ENCODE results near the gene RPL3. TPM values are rescaled to one million over a fixed set of nuclear protein-coding genes. Genes with fewer than 3 reads are reported as not detected.
A peak's percentile ranks its signal among the peaks of the same experiment; 100 is the strongest.

The RPL3 gene
- total and polyA plus RNA-seq, 2 donors from 2014 or later = 1,862 to 2,443 TPM

GRCh38 chr22:39292561-39293074 is 26.8 kb downstream of the RPL3 start:
- no peak for FAIRE-seq
- intact Hi-C loops (cut with DNase I) = no loop called here

DNA sequence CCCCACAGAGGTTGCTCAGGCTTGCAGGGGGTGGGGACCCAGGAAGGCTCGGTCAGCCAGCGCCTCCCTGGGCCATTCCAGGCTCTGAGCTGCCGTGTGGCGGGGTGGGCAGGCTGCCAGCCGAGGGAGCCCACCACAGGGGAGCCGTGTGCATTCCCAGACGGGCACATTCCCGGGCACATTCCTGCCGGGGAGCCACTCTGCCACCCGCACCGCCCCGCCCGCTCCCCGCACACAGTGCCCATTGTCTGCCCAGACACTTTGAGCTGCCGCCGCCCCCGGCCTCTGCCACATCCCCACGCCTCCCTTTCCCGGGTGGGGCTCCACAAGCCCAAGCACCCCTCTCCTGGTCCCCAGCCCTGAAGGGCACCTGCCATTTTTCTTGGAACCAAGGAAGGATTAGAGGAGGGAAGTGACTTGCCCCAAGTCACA is 27.4 kb downstream of the RPL3 start:
- DNase-seq (peak in 3 of 5 donors; percentile 56 to 89 (median 67)), FAIRE-seq (no peak)
- no peak overlapping the region for H3K4me3 ChIP-seq (ENCODE audit: low read length in 3 of 3)
- intact Hi-C loops (cut with DNase I) = no loop called here
- no peaks in the 10 kb centered on the region for H3K27me3 ChIP-seq (ENCODE audit: control insufficient read depth, insufficient read depth, low read length)
- peak overlapping the region; percentile 56 to 95 for H3K27ac ChIP-seq (ENCODE audit: low read depth in 2 of 2, low read length in 2 of 2)
- H3K9me3 ChIP-seq (ENCODE audit: control insufficient read depth in 2 of 3, insufficient read depth in 1 of 3, low read length in 3 of 3) = no peaks in the 10 kb centered on the region
- TF ChIP-seq CTCF (IDR thresholded peaks at IDR 0.05; ENCODE audit: borderline replicate concordance, extremely low read depth, insufficient read depth) = no peak
- peak overlapping the region in 1 of 3 donors; percentile 61 for H3K9ac ChIP-seq (ENCODE audit: low read length in 3 of 3)
- H3K36me3 ChIP-seq (ENCODE audit: control insufficient read depth in 2 of 3, insufficient read depth in 3 of 3, low read length in 3 of 3) = no peaks in the 10 kb centered on the region
- peaks cover 1 to 44% (median 42%) of the 10 kb centered on the region in 3 donors for H3K4me1 ChIP-seq (ENCODE audit: control insufficient read depth in 2 of 3, insufficient read depth in 2 of 3, low read depth in 1 of 3, low read length in 3 of 3)

More at GRCh38 chr22:39292561-39293074, 26.8 kb downstream of the RPL3 start:
- peak overlapping the region; percentile 71 to 95 for H3K27ac ChIP-seq (ENCODE audit: low read depth in 2 of 2, low read length in 2 of 2)
- peak overlapping the region in 1 of 3 donors; percentile 61 for H3K9ac ChIP-seq (ENCODE audit: low read length in 3 of 3)
- no peaks in the 10 kb centered on the region for H3K27me3 ChIP-seq (ENCODE audit: control insufficient read depth, insufficient read depth, low read length)
- peak; percentile 84 to 97 (median 91) for DNase-seq
- H3K4me1 ChIP-seq (ENCODE audit: control insufficient read depth in 2 of 3, insufficient read depth in 2 of 3, low read depth in 1 of 3, low read length in 3 of 3) = peaks cover 0 to 42% (median 40%) of the 10 kb centered on the region in 3 donors
- H3K9me3 ChIP-seq (ENCODE audit: control insufficient read depth in 2 of 3, insufficient read depth in 1 of 3, low read length in 3 of 3) = no peaks in the 10 kb centered on the region
- H3K36me3 ChIP-seq (ENCODE audit: control insufficient read depth in 2 of 3, insufficient read depth in 3 of 3, low read length in 3 of 3) = no peaks in the 10 kb centered on the region
- no peak overlapping the region for H3K4me3 ChIP-seq (ENCODE audit: low read length in 3 of 3)
- TF ChIP-seq CTCF (IDR thresholded peaks at IDR 0.05; ENCODE audit: borderline replicate concordance, extremely low read depth, insufficient read depth) = no peak

DNA sequence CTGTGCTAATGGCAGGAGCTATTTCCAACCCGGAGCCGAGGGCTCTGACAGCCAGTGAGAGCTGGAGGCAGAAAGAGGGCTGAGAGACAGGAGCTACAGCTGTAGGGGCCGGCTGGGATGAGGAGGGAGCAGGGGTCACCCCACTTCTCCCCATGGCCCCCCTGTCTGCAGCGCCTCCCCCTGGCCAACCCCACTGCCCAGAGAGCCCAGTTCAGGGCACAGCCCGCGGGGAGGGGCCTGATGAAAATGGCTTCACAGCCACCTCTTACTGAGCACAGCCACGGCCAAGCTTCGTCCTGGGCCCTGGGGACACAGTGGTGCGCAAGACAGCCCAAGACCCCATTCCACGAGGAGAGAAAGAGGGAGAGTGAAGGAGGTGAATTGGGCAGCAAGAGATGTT is 27.9 kb downstream of the RPL3 start:
- Histone ChIP-seq H3K27me3 (ENCODE audit: control insufficient read depth, insufficient read depth, low read length) (no peaks in the 10 kb centered on the region), H3K4me3 (ENCODE audit: low read length in 3 of 3) (no peak overlapping the region), H3K27ac (ENCODE audit: low read depth in 2 of 2, low read length in 2 of 2) (peak overlapping the region; percentile 56 to 95), H3K9ac (ENCODE audit: low read length in 3 of 3) (peak overlapping the region in 1 of 3 donors; percentile 0), H3K36me3 (ENCODE audit: control insufficient read depth in 2 of 3, insufficient read depth in 3 of 3, low read length in 3 of 3) (no peaks in the 10 kb centered on the region), H3K9me3 (ENCODE audit: control insufficient read depth in 2 of 3, insufficient read depth in 1 of 3, low read length in 3 of 3) (no peaks in the 10 kb centered on the region), H3K4me1 (ENCODE audit: control insufficient read depth in 2 of 3, insufficient read depth in 2 of 3, low read depth in 1 of 3, low read length in 3 of 3) (peaks cover 4 to 49% (median 40%) of the 10 kb centered on the region in 3 donors)
- FAIRE-seq = no peak
- DNase-seq = peak in 1 of 5 donors; percentile 51
- intact Hi-C loops (cut with DNase I) = no loop called here
- TF ChIP-seq CTCF (IDR thresholded peaks at IDR 0.05; ENCODE audit: borderline replicate concordance, extremely low read depth, insufficient read depth) = no peak

All from kidney (tissue), 14 donors.